Fibroblast of lung (primary cell): Measurements from ENCODE around the gene SPATA33.

ENCODE experiments used
- EZH2 ChIP-seq: IDR thresholded peaks from 2 replicates; pipeline ENCODE4 v1.5.1; 2012; ENCODE audit warnings: low read length, control low read depth, mild to moderate bottlenecking; ENCODE audit errors: missing control alignments
- TF ChIP-seq, protein P1 (sequence below), 2 donors: IDR thresholded peaks in 1 of 2; conservative IDR thresholded peaks in 1 of 2; 1 replicate in 1 of 2; 2 replicates in 1 of 2; pipeline ENCODE4 v1.5.1; 2011 to 2012; ENCODE audit warnings: low read length in 2 of 2, control low read depth in 1 of 2, inconsistent platforms in 1 of 2, low read depth in 1 of 2, mild to moderate bottlenecking in 1 of 2

DNA sequence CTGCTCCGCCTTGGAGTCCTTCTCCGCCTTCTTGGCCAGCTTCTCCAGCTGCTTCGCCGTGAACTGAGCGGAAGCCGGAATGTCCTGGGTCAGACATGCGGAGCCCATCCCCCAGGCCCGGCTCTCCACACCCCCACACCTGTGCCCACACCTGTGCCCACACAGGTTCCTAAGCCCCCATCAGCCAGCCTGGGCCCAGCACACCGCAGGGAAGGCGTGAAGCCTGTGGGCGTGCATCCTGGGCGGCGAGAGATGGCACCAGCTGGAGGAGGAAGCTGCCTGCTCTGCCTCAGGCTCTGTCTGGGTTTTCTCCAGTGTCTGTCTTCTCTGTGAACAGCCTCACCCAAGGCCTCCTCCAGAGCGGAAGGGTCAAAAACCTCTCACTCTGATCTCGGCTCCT, 6.1 kb upstream of the SPATA33 start:
- TF ChIP-seq, protein P1, sequence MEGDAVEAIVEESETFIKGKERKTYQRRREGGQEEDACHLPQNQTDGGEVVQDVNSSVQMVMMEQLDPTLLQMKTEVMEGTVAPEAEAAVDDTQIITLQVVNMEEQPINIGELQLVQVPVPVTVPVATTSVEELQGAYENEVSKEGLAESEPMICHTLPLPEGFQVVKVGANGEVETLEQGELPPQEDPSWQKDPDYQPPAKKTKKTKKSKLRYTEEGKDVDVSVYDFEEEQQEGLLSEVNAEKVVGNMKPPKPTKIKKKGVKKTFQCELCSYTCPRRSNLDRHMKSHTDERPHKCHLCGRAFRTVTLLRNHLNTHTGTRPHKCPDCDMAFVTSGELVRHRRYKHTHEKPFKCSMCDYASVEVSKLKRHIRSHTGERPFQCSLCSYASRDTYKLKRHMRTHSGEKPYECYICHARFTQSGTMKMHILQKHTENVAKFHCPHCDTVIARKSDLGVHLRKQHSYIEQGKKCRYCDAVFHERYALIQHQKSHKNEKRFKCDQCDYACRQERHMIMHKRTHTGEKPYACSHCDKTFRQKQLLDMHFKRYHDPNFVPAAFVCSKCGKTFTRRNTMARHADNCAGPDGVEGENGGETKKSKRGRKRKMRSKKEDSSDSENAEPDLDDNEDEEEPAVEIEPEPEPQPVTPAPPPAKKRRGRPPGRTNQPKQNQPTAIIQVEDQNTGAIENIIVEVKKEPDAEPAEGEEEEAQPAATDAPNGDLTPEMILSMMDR (conservative IDR thresholded peaks at IDR 0.05 in 1 of 2, IDR thresholded peaks at IDR 0.05 in 1 of 2; ENCODE audit: low read depth in 1 of 2, low read length in 2 of 2) = no peak
- no peak for TF ChIP-seq EZH2
